Brain microvascular endothelial cell (primary cell): ENCODE data around the gene CDC42EP3.
A peak's percentile ranks its signal among the peaks of the same experiment; 100 is the strongest.

ENCODE experiments used
- DNase-seq: peaks from one replicate; pipeline ENCODE4 v3.0.0-alpha.2; 2020
- H3K27ac ChIP-seq: fragments of 250-450 bp; sonication (Bioruptor Pico); 2 replicates; pipeline ENCODE4 v1.5.1; 2020; ENCODE audit warnings: mild to moderate bottlenecking, moderate library complexity
- H3K27me3 ChIP-seq: fragments of 250-450 bp; sonication (Bioruptor Pico); replicated peaks from 2 replicates; pipeline ENCODE4 v1.5.1; 2020; ENCODE audit warnings: mild to moderate bottlenecking
- H3K36me3 ChIP-seq: fragments of 250-450 bp; sonication (Bioruptor Pico); replicated peaks from 2 replicates; pipeline ENCODE4 v1.5.1; 2020; ENCODE audit warnings: mild to moderate bottlenecking
- H3K4me3 ChIP-seq: 2 replicates; pipeline ENCODE4 v1.5.1; 2011; ENCODE audit warnings: low read depth, mild to moderate bottlenecking, control low read depth, low read length, moderate library complexity
- CTCF ChIP-seq: IDR thresholded peaks from 2 replicates; pipeline ENCODE4 v1.5.1; 2011; ENCODE audit warnings: low read depth, mild to moderate bottlenecking, moderate library complexity, low read length, control low read depth, inconsistent platforms; ENCODE audit errors: missing control alignments
- in situ Hi-C: cut with HindIII; loops from 2 replicates; pipeline ENCODE4 v1.10.0; 2017; ENCODE audit warnings: low sequenced_read_pairs, low pct_ligation_motif_present

CDC42EP3 gene

GRCh38 chr2:37706334-37707183 is 35.1 kb upstream of the CDC42EP3 start:
- DNase-seq, result no peak
- H3K27ac ChIP-seq, result no peak overlapping the region
- H3K4me3 ChIP-seq, result no peak overlapping the region
- TF ChIP-seq CTCF, result no peak
- H3K36me3 ChIP-seq, result no peaks in the 10 kb centered on the region
- no peaks in the 10 kb centered on the region for H3K27me3 ChIP-seq
- in situ Hi-C loops, result no loop called here

- no peak overlapping the region for H3K4me3 ChIP-seq
- no peak overlapping the region for H3K27ac ChIP-seq
- no peak for DNase-seq
- H3K27me3 ChIP-seq, result no peaks in the 10 kb centered on the region
- TF ChIP-seq CTCF, result no peak
- no peaks in the 10 kb centered on the region for H3K36me3 ChIP-seq
- in situ Hi-C loops, result no loop called here
These were observed 33.7 kb upstream of the CDC42EP3 start for GRCh38 chr2:37705191-37705590.

GRCh38 chr2:37698931-37699481 is 27.6 kb upstream of the CDC42EP3 start:
- no peak for TF ChIP-seq CTCF
- peak; percentile 29 for DNase-seq
- Histone ChIP-seq H3K27me3 (no peaks in the 10 kb centered on the region), H3K36me3 (no peaks in the 10 kb centered on the region), H3K27ac (peak overlapping the region; percentile 23), H3K4me3 (no peak overlapping the region)
- in situ Hi-C loops, result no loop called here

GRCh38 chr2:37695336-37695735 is 23.9 kb upstream of the CDC42EP3 start:
- Histone ChIP-seq H3K36me3 (no peaks in the 10 kb centered on the region), H3K27me3 (no peaks in the 10 kb centered on the region), H3K4me3 (no peak overlapping the region), H3K27ac (no peak overlapping the region)
- no peak for DNase-seq
- in situ Hi-C loops, result no loop called here
- TF ChIP-seq CTCF, result no peak

- no peak for DNase-seq
- no peak overlapping the region for H3K27ac ChIP-seq
- H3K36me3 ChIP-seq, result no peaks in the 10 kb centered on the region
- H3K4me3 ChIP-seq, result no peak overlapping the region
- in situ Hi-C loops, result no loop called here
- no peaks in the 10 kb centered on the region for H3K27me3 ChIP-seq
- no peak for TF ChIP-seq CTCF
These were observed 21.3 kb upstream of the CDC42EP3 start for GRCh38 chr2:37692711-37693110.
